Measurements from ENCODE around the gene ARMC2. TPM values are rescaled to one million over a fixed set of nuclear protein-coding genes. Genes with fewer than 3 reads are reported as not detected.

The ARMC2 gene
- total RNA-seq, 1 experiment from 2014 or later = 12.6 TPM

DNA sequence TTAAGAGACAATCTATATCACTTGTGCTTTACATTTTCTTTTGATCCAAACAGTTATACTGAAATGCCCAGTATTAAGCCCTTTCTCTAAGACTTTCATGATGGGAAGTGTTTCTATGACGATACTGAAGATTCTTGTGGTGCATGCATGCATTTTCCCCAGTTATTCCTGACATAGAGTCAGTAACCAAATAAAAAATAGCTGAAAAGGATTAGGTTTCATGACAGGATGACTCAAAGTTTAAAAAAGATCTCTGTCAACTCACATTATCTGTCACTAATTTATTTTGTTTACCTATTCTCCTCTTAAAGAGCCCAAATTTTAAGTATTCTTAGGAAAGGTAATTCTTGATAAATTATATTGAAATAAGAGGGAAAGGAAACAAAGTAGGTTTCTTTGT lies 148.0 kb downstream of the ARMC2 start:
- Histone ChIP-seq H3K4me3 (ENCODE audit: low read depth, low read length, poor library complexity, severe bottlenecking) (no peak overlapping the region), H3K9me3 (ENCODE audit: low read depth, low read length, poor library complexity, severe bottlenecking) (no peaks in the 10 kb centered on the region), H3K4me1 (ENCODE audit: insufficient read depth, low read length, poor library complexity, severe bottlenecking) (no peaks in the 10 kb centered on the region), H3K27ac (ENCODE audit: low read depth, low read length, poor library complexity, severe bottlenecking) (no peak overlapping the region), H3K36me3 (ENCODE audit: insufficient read depth, low read length, poor library complexity, severe bottlenecking) (no peaks in the 10 kb centered on the region), H3K27me3 (replicated peaks; ENCODE audit: insufficient read depth, low read depth, low read length, poor library complexity) (no peaks in the 10 kb centered on the region)
- no peak for DNase-seq (ENCODE audit: low spot score)
- no TSS peak for BruUV-seq (replicated peaks)
- POLR2A ChIA-PET (ENCODE audit: low non-redundant PET) = no interaction called here
- CTCF ChIA-PET = interaction anchor here (0.6 kb wide), 1 partner anchor 17 kb away, joined by 3 read pairs; no protein-coding TSS in a partner anchor
- TF ChIP-seq EZH2 (IDR thresholded peaks at IDR 0.05; ENCODE audit: borderline replicate concordance, low read depth, low read length, poor library complexity, severe bottlenecking) = no peak
- TF ChIP-seq, protein P1, sequence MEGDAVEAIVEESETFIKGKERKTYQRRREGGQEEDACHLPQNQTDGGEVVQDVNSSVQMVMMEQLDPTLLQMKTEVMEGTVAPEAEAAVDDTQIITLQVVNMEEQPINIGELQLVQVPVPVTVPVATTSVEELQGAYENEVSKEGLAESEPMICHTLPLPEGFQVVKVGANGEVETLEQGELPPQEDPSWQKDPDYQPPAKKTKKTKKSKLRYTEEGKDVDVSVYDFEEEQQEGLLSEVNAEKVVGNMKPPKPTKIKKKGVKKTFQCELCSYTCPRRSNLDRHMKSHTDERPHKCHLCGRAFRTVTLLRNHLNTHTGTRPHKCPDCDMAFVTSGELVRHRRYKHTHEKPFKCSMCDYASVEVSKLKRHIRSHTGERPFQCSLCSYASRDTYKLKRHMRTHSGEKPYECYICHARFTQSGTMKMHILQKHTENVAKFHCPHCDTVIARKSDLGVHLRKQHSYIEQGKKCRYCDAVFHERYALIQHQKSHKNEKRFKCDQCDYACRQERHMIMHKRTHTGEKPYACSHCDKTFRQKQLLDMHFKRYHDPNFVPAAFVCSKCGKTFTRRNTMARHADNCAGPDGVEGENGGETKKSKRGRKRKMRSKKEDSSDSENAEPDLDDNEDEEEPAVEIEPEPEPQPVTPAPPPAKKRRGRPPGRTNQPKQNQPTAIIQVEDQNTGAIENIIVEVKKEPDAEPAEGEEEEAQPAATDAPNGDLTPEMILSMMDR (conservative IDR thresholded peaks at IDR 0.05; ENCODE audit: low read depth, low read length) = no peak
- intact Hi-C loops (cut with micrococcal nuclease; ENCODE audit: unreplicated experiment) = no loop called here

DNA sequence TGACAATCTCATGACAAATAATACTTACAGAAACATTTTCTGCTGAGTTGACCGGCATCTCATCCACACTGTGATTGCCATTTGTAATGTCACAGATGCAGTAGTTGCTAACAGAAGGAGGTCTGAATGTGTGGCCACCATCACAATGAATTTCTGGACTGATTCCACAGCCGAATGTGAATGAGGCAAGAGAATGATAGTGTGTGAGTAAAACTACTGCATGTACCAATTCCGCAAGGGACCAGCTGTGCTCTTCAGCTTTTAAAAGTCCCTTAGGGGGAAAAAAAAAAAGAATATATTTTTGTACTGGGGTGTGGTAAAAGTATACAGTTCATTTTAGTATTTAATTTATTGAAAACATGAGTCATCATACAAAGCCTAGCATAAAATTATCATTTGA lies 150.3 kb downstream of the ARMC2 start:
- Histone ChIP-seq H3K4me1 (ENCODE audit: insufficient read depth, low read length, poor library complexity, severe bottlenecking) (peaks cover 4% of the 10 kb centered on the region), H3K4me3 (ENCODE audit: low read depth, low read length, poor library complexity, severe bottlenecking) (no peak overlapping the region), H3K36me3 (ENCODE audit: insufficient read depth, low read length, poor library complexity, severe bottlenecking) (no peaks in the 10 kb centered on the region), H3K27ac (ENCODE audit: low read depth, low read length, poor library complexity, severe bottlenecking) (no peak overlapping the region), H3K9me3 (ENCODE audit: low read depth, low read length, poor library complexity, severe bottlenecking) (no peaks in the 10 kb centered on the region), H3K27me3 (replicated peaks; ENCODE audit: insufficient read depth, low read depth, low read length, poor library complexity) (no peaks in the 10 kb centered on the region)
- BruUV-seq (replicated peaks) = no TSS peak
- TF ChIP-seq EZH2 (IDR thresholded peaks at IDR 0.05; ENCODE audit: borderline replicate concordance, low read depth, low read length, poor library complexity, severe bottlenecking) = no peak
- TF ChIP-seq, protein P1 (conservative IDR thresholded peaks at IDR 0.05; ENCODE audit: low read depth, low read length) = no peak
- ChIA-PET CTCF (no interaction called here), POLR2A (ENCODE audit: low non-redundant PET) (no interaction called here)
- intact Hi-C loops (cut with micrococcal nuclease; ENCODE audit: unreplicated experiment) = no loop called here
- no peak for DNase-seq (ENCODE audit: low spot score)

DNA sequence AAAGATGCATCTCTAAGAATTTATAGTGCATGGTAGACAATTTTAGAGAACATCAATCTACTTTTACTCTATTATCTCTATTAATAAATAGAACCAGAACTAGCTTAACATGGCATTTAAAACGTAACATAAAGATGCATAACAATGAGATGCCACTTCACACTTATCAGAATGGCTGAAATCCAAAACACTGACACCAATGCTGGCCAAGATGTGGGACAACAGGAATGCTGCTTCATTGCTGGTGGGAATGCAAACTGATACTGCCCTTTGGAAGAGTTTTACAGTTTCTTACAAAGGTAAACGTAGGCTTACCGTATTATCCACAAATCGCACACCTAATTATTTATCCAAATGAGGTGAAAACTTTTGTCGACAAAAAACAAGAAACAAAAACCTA lies 151.2 kb downstream of the ARMC2 start:
- no TSS peak for BruUV-seq (replicated peaks)
- no peak for TF ChIP-seq EZH2 (IDR thresholded peaks at IDR 0.05; ENCODE audit: borderline replicate concordance, low read depth, low read length, poor library complexity, severe bottlenecking)
- TF ChIP-seq, protein P1 (conservative IDR thresholded peaks at IDR 0.05; ENCODE audit: low read depth, low read length) = no peak
- H3K9me3 ChIP-seq (ENCODE audit: low read depth, low read length, poor library complexity, severe bottlenecking) = no peaks in the 10 kb centered on the region
- POLR2A ChIA-PET (ENCODE audit: low non-redundant PET) = no interaction called here
- no peaks in the 10 kb centered on the region for H3K27me3 ChIP-seq (replicated peaks; ENCODE audit: insufficient read depth, low read depth, low read length, poor library complexity)
- no peaks in the 10 kb centered on the region for H3K36me3 ChIP-seq (ENCODE audit: insufficient read depth, low read length, poor library complexity, severe bottlenecking)
- intact Hi-C loops (cut with micrococcal nuclease; ENCODE audit: unreplicated experiment) = no loop called here
- H3K4me3 ChIP-seq (ENCODE audit: low read depth, low read length, poor library complexity, severe bottlenecking) = no peak overlapping the region
- no peak overlapping the region for H3K27ac ChIP-seq (ENCODE audit: low read depth, low read length, poor library complexity, severe bottlenecking)
- DNase-seq (ENCODE audit: low spot score) = no peak
- CTCF ChIA-PET = no interaction called here
- H3K4me1 ChIP-seq (ENCODE audit: insufficient read depth, low read length, poor library complexity, severe bottlenecking) = peaks cover 4% of the 10 kb centered on the region
